CD4-positive, alpha-beta memory T cell (primary cell): Measurements from ENCODE around the gene RNF212. TPM values are rescaled to one million over a fixed set of nuclear protein-coding genes. Genes with fewer than 3 reads are reported as not detected.

ENCODE experiments used
- CTCF ChIA-PET: fragments of 350-600 bp; sonication (Branson Sonifier 250); formaldehyde crosslinking; loops from one replicate; lab custom pipeline; 2021; ENCODE audit warnings: inconsistent platforms; ENCODE audit not compliant: partially characterized antibody; lab: Charles Lee
- POLR2A ChIA-PET: fragments of 350-600 bp; sonication (Branson Sonifier 250); formaldehyde crosslinking; loops from one replicate; lab custom pipeline; 2021; ENCODE audit not compliant: partially characterized antibody; lab: Charles Lee
- DNase-seq, 5 donors: peaks; one replicate each; pipeline versions ENCODE4 v3.0.0 to v3.0.0-alpha.2; 2020 to 2022; ENCODE audit warnings: mixed read lengths in 1 of 5
- H3K27ac ChIP-seq: one replicate; pipeline ENCODE4 v1.7.0; 2013; ENCODE audit warnings: low read depth, low read length
- H3K27me3 ChIP-seq: 2 replicates; pipeline ENCODE4 v1.7.0; 2013; ENCODE audit warnings: mild to moderate bottlenecking, low read length, moderate library complexity; ENCODE audit not compliant: insufficient read depth
- H3K36me3 ChIP-seq: 2 replicates; pipeline ENCODE4 v1.7.0; 2013; ENCODE audit warnings: mild to moderate bottlenecking, low read length, moderate library complexity; ENCODE audit not compliant: insufficient read depth
- H3K4me1 ChIP-seq: 2 replicates; pipeline ENCODE4 v1.7.0; 2013; ENCODE audit warnings: mild to moderate bottlenecking, low read length, moderate library complexity; ENCODE audit not compliant: insufficient read depth
- H3K4me3 ChIP-seq, 2 donors: one replicate each; pipeline ENCODE4 v1.7.0; 2013; ENCODE audit warnings: low read length in 2 of 2, mild to moderate bottlenecking in 1 of 2
- H3K9me3 ChIP-seq, 2 donors: one replicate each; pipeline ENCODE4 v1.7.0; 2013; ENCODE audit warnings: low read length in 2 of 2, control low read depth in 1 of 2; ENCODE audit not compliant: control insufficient read depth in 1 of 2
- H3K27ac Mint-ChIP-seq, 7 donors: one replicate each; pipeline ENCODE4 v1.8.0; 2020 to 2021; ENCODE audit warnings: mixed read lengths in 7 of 7, mild to moderate bottlenecking in 6 of 7, inconsistent platforms in 3 of 7, moderate library complexity in 3 of 7
- H3K27me3 Mint-ChIP-seq, 2 donors: one replicate each; pipeline ENCODE4 v1.8.0; 2020 to 2021; ENCODE audit warnings: mixed read lengths in 2 of 2
- H3K36me3 Mint-ChIP-seq, 2 donors: one replicate each; pipeline ENCODE4 v1.8.0; 2020 to 2021; ENCODE audit warnings: mixed read lengths in 2 of 2, inconsistent platforms in 1 of 2, mild to moderate bottlenecking in 1 of 2
- H3K4me1 Mint-ChIP-seq, 4 donors: one replicate each; pipeline ENCODE4 v1.8.0; 2020 to 2021; ENCODE audit warnings: mixed read lengths in 4 of 4, mild to moderate bottlenecking in 1 of 4
- H3K4me3 Mint-ChIP-seq, 8 donors: one replicate each; pipeline ENCODE4 v1.8.0; 2020 to 2021; ENCODE audit warnings: mixed read lengths in 8 of 8, mild to moderate bottlenecking in 7 of 8, moderate library complexity in 6 of 8, inconsistent platforms in 3 of 8
- H3K9me3 Mint-ChIP-seq, 8 donors: one replicate each; pipeline ENCODE4 v1.8.0; 2020 to 2021; ENCODE audit warnings: mixed read lengths in 8 of 8, mild to moderate bottlenecking in 5 of 8, inconsistent platforms in 3 of 8, moderate library complexity in 1 of 8
- intact Hi-C: fragments of 100-400 bp; cut with micrococcal nuclease; formaldehyde crosslinking; loops from one replicate; pipeline ENCODE4 v1.15.1; 2023
- polyA plus RNA-seq, 2 donors: library from polyadenylated mRNA; unstranded; fragments of 300-500 nt; fragmentation: Illumina TruSeq; gene quantifications; one replicate each; pipeline ENCODE4 v1.2.3, GENCODE V29; 2021
- total RNA-seq, 2 experiments: library from RNA; stranded (reverse); gene quantifications; one replicate each; pipeline ENCODE4 v1.2.3, GENCODE V29; 2021

The RNF212 gene
- total and polyA plus RNA-seq, 4 experiments from 2014 or later = 2.3 to 4.2 (median 3.1) TPM

DNA sequence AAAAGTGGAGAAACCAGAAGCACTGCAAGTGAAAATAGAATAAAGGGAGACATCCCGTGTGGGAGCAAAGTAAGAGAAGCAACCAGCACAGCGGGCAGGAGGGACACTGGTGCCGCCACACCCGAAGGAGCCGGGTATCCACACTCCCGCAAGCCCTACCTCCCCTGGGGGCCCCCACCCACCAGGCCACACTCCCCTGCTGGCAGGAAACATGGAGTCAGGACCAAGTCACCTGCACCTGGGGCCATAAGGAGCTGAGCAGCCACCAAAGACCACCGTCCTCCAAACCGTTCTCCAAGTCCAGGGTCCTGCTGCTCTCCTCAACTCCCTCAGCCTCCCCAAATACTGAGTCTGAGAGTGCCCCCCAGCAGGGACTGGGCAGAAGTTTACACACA lies 71.4 kb downstream of the RNF212 start:
- intact Hi-C loops = no loop called here
- ChIA-PET POLR2A (no interaction called here), CTCF (no interaction called here)
- peaks cover 9 to 10% of the 10 kb centered on the region in 2 donors for H3K27me3 Mint-ChIP-seq
- no peaks in the 10 kb centered on the region for H3K9me3 Mint-ChIP-seq
- DNase-seq = peak in 1 of 5 donors; percentile 6
- H3K27ac Mint-ChIP-seq = no peak overlapping the region
- H3K36me3 Mint-ChIP-seq = peaks cover 1 to 3% of the 10 kb centered on the region in 2 donors
- no peaks in the 10 kb centered on the region for H3K9me3 ChIP-seq
- H3K4me1 Mint-ChIP-seq = peaks cover 0 to 4% (median 3%) of the 10 kb centered on the region in 4 donors
- H3K27me3 ChIP-seq = no peaks in the 10 kb centered on the region
- H3K36me3 ChIP-seq = no peaks in the 10 kb centered on the region
- H3K27ac ChIP-seq = no peak overlapping the region
- no peak overlapping the region for H3K4me3 ChIP-seq
- H3K4me3 Mint-ChIP-seq = no peak overlapping the region
- no peaks in the 10 kb centered on the region for H3K4me1 ChIP-seq

DNA sequence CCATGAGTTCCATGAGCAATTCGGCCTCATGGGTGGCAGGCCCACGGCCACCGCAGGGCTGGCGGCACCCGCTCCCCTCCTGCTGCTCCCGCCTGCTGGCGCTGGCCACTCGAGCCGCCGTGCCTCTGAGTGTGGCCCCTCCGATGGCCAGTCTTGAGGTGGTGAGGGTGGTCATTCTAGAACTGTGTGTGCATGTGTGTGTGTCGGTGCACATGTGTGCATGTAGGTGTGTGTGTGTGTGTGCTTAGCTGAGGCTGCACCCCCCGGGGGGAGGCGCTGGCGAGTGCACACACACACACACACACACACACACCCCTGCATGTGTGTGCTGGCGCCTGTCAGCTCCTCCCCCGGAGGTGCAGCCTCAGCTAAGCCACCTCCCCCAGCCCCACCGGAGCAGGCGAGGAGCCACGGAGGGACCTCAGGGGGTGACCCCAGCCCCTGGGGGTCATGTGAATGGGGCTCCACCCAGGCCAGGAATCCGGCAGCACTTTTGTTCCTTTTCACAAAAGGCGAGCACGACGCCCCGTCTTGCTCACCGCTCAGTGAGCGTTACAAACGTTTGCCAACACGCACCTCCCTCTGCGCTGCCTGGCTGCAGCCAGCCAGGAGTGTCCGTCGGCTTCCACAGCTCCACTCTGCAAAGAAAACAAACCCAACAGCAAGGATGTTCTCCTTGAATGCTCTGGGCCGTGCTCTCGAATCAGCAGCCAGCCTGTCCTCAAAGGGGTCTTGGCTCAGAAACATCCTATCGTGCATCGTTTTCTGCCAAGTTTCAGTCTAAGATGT lies 72.0 kb downstream of the RNF212 start:
- no peaks in the 10 kb centered on the region for H3K36me3 ChIP-seq
- POLR2A ChIA-PET = no interaction called here
- no peak overlapping the region for H3K27ac ChIP-seq
- Mint-ChIP-seq H3K4me3 (peak overlapping the region in 1 of 8 donors; percentile 55), H3K9me3 (no peaks in the 10 kb centered on the region), H3K36me3 (no peaks in the 10 kb centered on the region), H3K27me3 (peaks cover 7% of the 10 kb centered on the region in 2 donors), H3K4me1 (peaks cover 0 to 2% (median 0%) of the 10 kb centered on the region in 4 donors), H3K27ac (no peak overlapping the region)
- no peaks in the 10 kb centered on the region for H3K4me1 ChIP-seq
- no peak overlapping the region for H3K4me3 ChIP-seq
- CTCF ChIA-PET = no interaction called here
- H3K27me3 ChIP-seq = no peaks in the 10 kb centered on the region
- intact Hi-C loops = no loop called here
- DNase-seq = peak in 1 of 5 donors; percentile 29
- no peaks in the 10 kb centered on the region for H3K9me3 ChIP-seq

DNA sequence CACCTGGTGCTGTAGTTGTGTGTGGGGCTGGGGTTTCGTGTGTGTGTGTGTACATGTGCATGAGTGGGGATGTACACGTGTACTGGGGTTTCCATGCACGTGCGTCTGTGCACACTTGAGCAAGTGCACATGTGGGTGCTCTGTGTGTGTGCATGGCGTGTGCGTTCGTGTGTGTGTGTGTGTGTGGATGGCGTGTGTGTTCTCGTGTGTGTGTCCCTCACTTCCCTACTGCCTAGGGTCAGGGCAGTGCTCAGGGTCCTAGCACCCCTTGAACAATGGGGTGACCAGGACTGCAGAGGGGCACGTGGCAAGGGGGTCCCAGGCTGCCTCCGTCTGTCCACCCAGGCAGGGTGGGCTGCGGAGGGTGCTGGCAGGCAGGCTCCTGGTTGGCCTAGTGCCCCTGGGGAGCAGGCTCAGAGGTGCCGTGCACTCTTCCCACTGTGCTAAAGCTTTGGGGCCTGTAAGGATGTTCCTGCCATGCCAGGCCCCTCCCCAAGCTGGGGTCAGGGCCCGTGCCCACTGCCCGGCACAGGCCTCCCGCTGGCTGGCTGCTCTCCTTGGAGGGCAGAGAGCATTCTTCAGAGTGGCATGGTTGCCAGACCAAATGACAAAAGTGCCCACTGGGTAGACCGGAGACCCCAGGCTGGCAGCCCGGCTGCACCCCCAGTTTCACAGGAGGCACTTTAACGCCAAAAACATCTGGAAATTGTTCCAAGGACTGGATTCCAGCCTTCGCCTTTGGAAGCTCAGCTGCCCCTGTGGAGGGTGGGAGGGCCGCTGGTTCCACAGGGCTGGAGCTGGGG lies 72.8 kb downstream of the RNF212 start:
- Histone ChIP-seq H3K36me3 (no peaks in the 10 kb centered on the region), H3K4me1 (no peaks in the 10 kb centered on the region), H3K27me3 (no peaks in the 10 kb centered on the region), H3K4me3 (no peak overlapping the region), H3K27ac (no peak overlapping the region), H3K9me3 (no peaks in the 10 kb centered on the region)
- Mint-ChIP-seq H3K27ac (peak overlapping the region in 1 of 7 donors; percentile 25), H3K9me3 (no peaks in the 10 kb centered on the region), H3K27me3 (peaks cover 6% of the 10 kb centered on the region in 2 donors), H3K4me1 (peaks cover 0 to 2% (median 0%) of the 10 kb centered on the region in 4 donors), H3K36me3 (no peaks in the 10 kb centered on the region), H3K4me3 (peak overlapping the region in 1 of 8 donors; percentile 36)
- intact Hi-C loops = no loop called here
- POLR2A ChIA-PET = no interaction called here
- DNase-seq = no peak
- CTCF ChIA-PET = no interaction called here

DNA sequence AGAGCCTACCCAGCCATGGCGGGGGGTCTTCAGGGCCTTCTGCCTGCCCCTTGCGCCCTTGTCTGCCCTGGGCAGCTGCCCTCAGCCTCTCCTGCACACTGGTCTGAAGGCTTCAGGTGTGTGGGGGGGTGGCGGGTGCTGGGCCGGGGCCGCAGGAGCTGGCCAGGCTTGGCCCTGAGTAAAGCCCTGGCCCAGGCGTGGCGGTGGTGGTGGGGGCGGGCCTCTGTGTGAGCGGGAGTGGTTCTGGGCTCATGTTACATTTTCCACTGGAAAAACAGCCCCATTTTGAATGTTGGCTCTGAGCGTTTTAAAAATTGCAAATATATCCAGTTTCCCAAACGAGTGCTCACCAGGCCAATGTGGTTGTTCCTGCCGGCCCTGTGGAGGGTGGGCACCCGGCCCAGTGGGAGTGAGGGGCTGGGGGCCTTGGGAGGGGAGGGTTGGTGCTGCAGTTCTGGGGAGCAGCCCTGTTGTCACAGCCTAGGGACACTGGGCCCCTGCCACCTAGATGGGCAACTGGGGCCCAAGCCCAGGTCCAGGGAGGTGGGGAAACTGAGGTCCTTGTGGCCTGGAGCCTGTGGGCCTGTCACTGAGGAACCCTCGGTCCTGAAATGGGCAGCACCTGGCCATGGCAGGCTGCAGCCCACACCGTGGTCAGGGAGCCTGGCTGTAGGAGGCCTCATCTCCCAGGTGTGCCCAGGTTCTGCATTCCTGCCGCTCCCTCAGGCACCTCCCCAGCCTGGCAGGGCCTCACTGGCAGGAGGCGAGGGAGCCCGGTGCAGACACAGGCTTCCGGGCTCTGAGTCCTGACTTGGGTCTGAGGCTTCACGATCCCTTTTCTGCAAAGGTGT lies 73.6 kb downstream of the RNF212 start:
- ChIA-PET CTCF (no interaction called here), POLR2A (no interaction called here)
- Mint-ChIP-seq H3K27ac (peak overlapping the region in 1 of 7 donors; percentile 25), H3K4me3 (no peak overlapping the region), H3K27me3 (peaks cover 0 to 2% of the 10 kb centered on the region in 2 donors), H3K36me3 (no peaks in the 10 kb centered on the region), H3K9me3 (no peaks in the 10 kb centered on the region), H3K4me1 (peaks cover 0 to 2% (median 0%) of the 10 kb centered on the region in 4 donors)
- Histone ChIP-seq H3K27ac (no peak overlapping the region), H3K4me3 (no peak overlapping the region), H3K4me1 (no peaks in the 10 kb centered on the region), H3K27me3 (no peaks in the 10 kb centered on the region), H3K9me3 (no peaks in the 10 kb centered on the region), H3K36me3 (no peaks in the 10 kb centered on the region)
- DNase-seq = no peak
- intact Hi-C loops = no loop called here

DNA sequence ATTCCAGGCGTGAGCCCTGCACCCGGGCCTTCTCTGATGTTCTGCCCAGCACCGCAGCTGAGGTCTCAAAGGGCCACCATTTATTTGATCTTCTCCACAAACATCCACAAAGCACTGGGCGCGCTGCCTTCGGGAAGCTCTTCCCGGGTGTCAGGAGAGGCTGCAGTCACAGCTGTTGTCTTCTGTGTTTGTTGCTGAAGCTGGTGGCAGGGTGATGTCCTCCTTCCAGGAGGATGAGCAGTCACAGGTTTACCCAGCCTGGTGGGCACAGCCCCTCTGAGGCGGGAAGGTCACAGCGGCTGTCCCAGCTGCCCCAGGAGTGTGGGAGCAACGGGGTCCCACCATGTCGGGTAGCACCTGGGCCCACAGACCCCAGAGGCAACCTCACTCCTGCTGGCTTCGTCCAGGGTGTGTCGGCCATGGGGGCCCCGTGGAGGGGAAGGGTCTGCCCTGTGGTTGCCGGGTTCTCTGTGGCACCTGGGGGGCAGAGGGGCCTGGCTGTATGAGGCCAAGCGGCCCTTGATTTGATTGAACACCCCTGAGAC lies 74.3 kb downstream of the RNF212 start:
- Mint-ChIP-seq H3K36me3 (no peaks in the 10 kb centered on the region), H3K27ac (no peak overlapping the region), H3K4me3 (no peak overlapping the region), H3K9me3 (no peaks in the 10 kb centered on the region), H3K4me1 (peaks cover 0 to 2% (median 0%) of the 10 kb centered on the region in 4 donors), H3K27me3 (peaks cover 0 to 2% of the 10 kb centered on the region in 2 donors)
- no peaks in the 10 kb centered on the region for H3K36me3 ChIP-seq
- H3K4me3 ChIP-seq = no peak overlapping the region
- POLR2A ChIA-PET = no interaction called here
- no peak overlapping the region for H3K27ac ChIP-seq
- intact Hi-C loops = no loop called here
- H3K4me1 ChIP-seq = no peaks in the 10 kb centered on the region
- no peaks in the 10 kb centered on the region for H3K9me3 ChIP-seq
- CTCF ChIA-PET = no interaction called here
- DNase-seq = no peak
- no peaks in the 10 kb centered on the region for H3K27me3 ChIP-seq

DNA sequence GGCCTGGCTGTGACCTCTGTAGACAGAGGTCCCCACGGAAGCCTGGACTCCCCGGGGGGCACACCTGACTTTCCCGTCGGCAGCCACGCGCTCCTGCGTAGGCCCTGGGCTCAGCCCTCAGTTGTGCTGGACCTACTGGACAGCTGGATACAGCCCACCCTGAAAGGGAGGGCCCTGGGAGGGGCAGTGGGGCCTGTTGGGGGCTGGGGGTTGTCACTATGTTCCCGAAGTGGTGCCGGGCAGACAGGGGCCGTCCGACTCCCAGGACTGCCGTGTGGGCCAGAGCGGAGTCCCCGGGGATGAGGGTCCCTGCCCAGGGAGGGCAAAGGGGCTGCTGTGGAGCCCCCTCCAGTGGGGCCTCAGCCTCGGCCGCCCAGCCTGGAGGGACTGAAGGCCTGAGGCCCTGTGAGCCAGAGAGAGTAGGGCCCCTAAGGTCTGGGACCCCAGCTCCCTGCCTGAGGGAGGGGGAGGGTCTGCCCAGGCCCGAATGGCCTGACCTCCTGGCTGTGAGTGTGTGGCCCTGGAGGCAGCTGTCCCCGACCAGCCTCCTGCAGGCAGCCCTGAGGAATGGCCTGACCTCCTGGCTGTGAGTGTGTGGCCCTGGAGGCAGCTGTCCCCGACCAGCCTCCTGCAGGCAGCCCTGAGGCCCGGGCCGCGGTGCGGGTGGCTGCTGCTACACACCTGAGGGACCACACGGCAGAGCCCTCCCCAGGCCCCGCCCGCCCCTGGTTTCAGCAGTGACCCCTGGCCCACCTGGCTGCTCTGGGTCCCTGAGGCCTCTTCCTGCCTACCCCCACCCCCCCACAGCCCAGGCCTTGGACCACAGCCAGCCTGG lies 76.2 kb downstream of the RNF212 start:
- Mint-ChIP-seq H3K36me3 (no peaks in the 10 kb centered on the region), H3K4me1 (peaks cover 0 to 2% (median 0%) of the 10 kb centered on the region in 4 donors), H3K27me3 (no peaks in the 10 kb centered on the region), H3K4me3 (no peak overlapping the region), H3K9me3 (no peaks in the 10 kb centered on the region), H3K27ac (no peak overlapping the region)
- no peaks in the 10 kb centered on the region for H3K9me3 ChIP-seq
- DNase-seq = no peak
- no peaks in the 10 kb centered on the region for H3K36me3 ChIP-seq
- ChIA-PET CTCF (no interaction called here), POLR2A (no interaction called here)
- H3K27ac ChIP-seq = no peak overlapping the region
- no peak overlapping the region for H3K4me3 ChIP-seq
- no peaks in the 10 kb centered on the region for H3K27me3 ChIP-seq
- no peaks in the 10 kb centered on the region for H3K4me1 ChIP-seq
- intact Hi-C loops = no loop called here
